CD14-positive monocyte (primary cell): ENCODE data around the gene DCP1B. TPM values are rescaled to one million over a fixed set of nuclear protein-coding genes. Genes with fewer than 3 reads are reported as not detected.

Experiments used
- DNase-seq, 3 donors: peaks; one replicate each; pipeline ENCODE4 v3.0.0-alpha.2; 2011 to 2022
- H2AFZ ChIP-seq: 2 replicates; pipeline ENCODE4 v1.6.0; 2012; ENCODE audit warnings: mild to moderate bottlenecking, low read depth, low read length, inconsistent platforms; ENCODE audit not compliant: insufficient read depth, poor library complexity, severe bottlenecking
- H3K27ac ChIP-seq, 2 donors: 1 replicate in 1 of 2; 2 replicates in 1 of 2; pipeline ENCODE4 v1.5.1; 2012 to 2013; ENCODE audit warnings: low read length in 2 of 2, control low read depth in 1 of 2, inconsistent platforms in 1 of 2, low read depth in 1 of 2, mild to moderate bottlenecking in 1 of 2
- H3K27me3 ChIP-seq, 2 donors: one replicate each; pipeline versions ENCODE4 v1.6.0 to v1.6.1; 2011 to 2013; ENCODE audit warnings: low read length in 2 of 2; ENCODE audit not compliant: control insufficient read depth in 2 of 2, insufficient read depth in 2 of 2
- H3K36me3 ChIP-seq, 2 donors: replicated peaks in 1 of 2; 1 replicate in 1 of 2; 2 replicates in 1 of 2; pipeline versions ENCODE4 v1.5.1 to v1.6.1; 2012 to 2013; ENCODE audit warnings: low read length in 2 of 2, control low read depth in 1 of 2, inconsistent platforms in 1 of 2, mild to moderate bottlenecking in 1 of 2; ENCODE audit not compliant: insufficient read depth in 2 of 2, control insufficient read depth in 1 of 2
- H3K4me1 ChIP-seq, 2 donors: 1 replicate in 1 of 2; 2 replicates in 1 of 2; pipeline versions ENCODE4 v1.5.1 to v1.6.1; 2012 to 2013; ENCODE audit warnings: low read length in 2 of 2, control low read depth in 1 of 2, inconsistent platforms in 1 of 2, mild to moderate bottlenecking in 1 of 2, moderate library complexity in 1 of 2; ENCODE audit not compliant: insufficient read depth in 2 of 2, control insufficient read depth in 1 of 2
- H3K4me2 ChIP-seq: replicated peaks from 2 replicates; pipeline ENCODE3; 2012; ENCODE audit warnings: low read length, moderate library complexity, mild to moderate bottlenecking; ENCODE audit not compliant: poor library complexity, severe bottlenecking; ENCODE audit errors: extremely low read depth
- H3K4me3 ChIP-seq, 3 experiments: fragments of 200-600 bp in 1 of 3; sonication (generic) in 1 of 3; replicated peaks in 1 of 3; 1 replicate in 2 of 3; 2 replicates in 1 of 3; pipeline ENCODE4 v1.5.1; 2011 to 2013; ENCODE audit warnings: low read length in 3 of 3, mild to moderate bottlenecking in 3 of 3, control low read depth in 2 of 3, low read depth in 2 of 3, inconsistent platforms in 1 of 3, moderate library complexity in 1 of 3
- H3K79me2 ChIP-seq: 2 replicates; pipeline ENCODE4 v1.6.0; 2012; ENCODE audit warnings: mild to moderate bottlenecking, control low read depth, inconsistent platforms, low read length, moderate library complexity; ENCODE audit not compliant: insufficient read depth
- H3K9ac ChIP-seq: 2 replicates; pipeline ENCODE4 v1.6.0; 2017; ENCODE audit warnings: low read length, mild to moderate bottlenecking; ENCODE audit not compliant: insufficient read depth, poor library complexity, severe bottlenecking
- H3K9me3 ChIP-seq, 2 donors: replicated peaks in 1 of 2; 1 replicate in 1 of 2; 2 replicates in 1 of 2; pipeline versions ENCODE4 v1.5.1 to v1.6.1; 2012 to 2013; ENCODE audit warnings: low read length in 2 of 2, control low read depth in 1 of 2; ENCODE audit not compliant: control insufficient read depth in 1 of 2, insufficient read depth in 1 of 2
- H4K20me1 ChIP-seq: 2 replicates; pipeline ENCODE4 v1.6.0; 2012; ENCODE audit warnings: mild to moderate bottlenecking, low read length, control low read depth, moderate library complexity; ENCODE audit not compliant: insufficient read depth
- H3K27ac Mint-ChIP-seq, 7 donors: one replicate each; pipeline ENCODE4 v1.8.0; 2020; ENCODE audit warnings: mild to moderate bottlenecking in 7 of 7, mixed read lengths in 7 of 7, moderate library complexity in 6 of 7, inconsistent platforms in 2 of 7
- H3K27me3 Mint-ChIP-seq, 3 donors: one replicate each; pipeline ENCODE4 v1.8.0; 2021 to 2022; ENCODE audit warnings: low read depth in 3 of 3, mild to moderate bottlenecking in 3 of 3, mixed read lengths in 3 of 3, moderate library complexity in 3 of 3, inconsistent platforms in 1 of 3
- H3K36me3 Mint-ChIP-seq, 2 donors: one replicate each; pipeline ENCODE4 v1.8.0; 2020; ENCODE audit warnings: mixed read lengths in 2 of 2, inconsistent platforms in 1 of 2, mild to moderate bottlenecking in 1 of 2
- H3K4me1 Mint-ChIP-seq: one replicate; pipeline ENCODE4 v1.8.0; 2020; ENCODE audit warnings: mild to moderate bottlenecking, mixed read lengths
- H3K4me3 Mint-ChIP-seq, 2 donors: one replicate each; pipeline ENCODE4 v1.8.0; 2020; ENCODE audit warnings: mild to moderate bottlenecking in 2 of 2, mixed read lengths in 2 of 2, moderate library complexity in 1 of 2
- H3K9me3 Mint-ChIP-seq, 7 donors: one replicate each; pipeline ENCODE4 v1.8.0; 2020 to 2022; ENCODE audit warnings: mixed read lengths in 7 of 7, mild to moderate bottlenecking in 6 of 7, moderate library complexity in 6 of 7, inconsistent platforms in 2 of 7
- CTCF ChIP-seq: fragments of 200-600 bp; IDR thresholded peaks from one replicate; pipeline ENCODE4 v1.8.0; 2022; ENCODE audit warnings: antibody characterized with exemption, mild to moderate bottlenecking
- WGBS: methylation state at CpG from one replicate; pipeline ENCODE4 v1.1.5; 2013; ENCODE audit warnings: missing lambda C conversion rate; ENCODE audit not compliant: insufficient coverage; 5-methylcytosine and 5-hydroxymethylcytosine counted together
- intact Hi-C, 2 donors: fragments of 100-400 bp; cut with micrococcal nuclease; formaldehyde crosslinking; loops; one replicate each; pipeline versions ENCODE4 v1.15.0 to v1.15.1; 2023
- polyA plus RNA-seq, 3 donors: library from polyadenylated mRNA; depleted of rRNA in 1 of 3; unstranded in 2 of 3; stranded (reverse) in 1 of 3; fragments of 300-500 nt in 2 of 3; fragments of >200 nt in 1 of 3; fragmentation: Illumina TruSeq in 2 of 3; gene quantifications; 1 replicate in 2 of 3; 2 replicates in 1 of 3; pipeline ENCODE4 v1.2.3, GENCODE V29; 2012 to 2021

The DCP1B gene
- polyA plus RNA-seq, 3 donors, result 3.6 to 5.1 (median 4.9) TPM

GRCh38 chr12:1933342-1934051 lies 70.8 kb downstream of the DCP1B start:
- H3K4me1 Mint-ChIP-seq, result peaks cover 26% of the 10 kb centered on the region
- peaks cover 0 to 16% of the 10 kb centered on the region in 2 donors for H3K36me3 ChIP-seq
- H3K27me3 Mint-ChIP-seq, result peaks cover 0 to 6% (median 4%) of the 10 kb centered on the region in 3 donors
- peaks cover 0 to 4% (median 0%) of the 10 kb centered on the region in 7 donors for H3K9me3 Mint-ChIP-seq
- WGBS, result 92% methylated on average over 10 of the region's 16 CpGs
- H3K27me3 ChIP-seq, result no peaks in the 10 kb centered on the region
- intact Hi-C loops, result no loop called here
- H3K27ac Mint-ChIP-seq, result peak overlapping the region in 1 of 7 donors; percentile 47
- no peak overlapping the region for H3K4me2 ChIP-seq
- no peaks in the 10 kb centered on the region for H3K79me2 ChIP-seq
- H4K20me1 ChIP-seq, result no peaks in the 10 kb centered on the region
- H3K9ac ChIP-seq, result no peak overlapping the region
- peaks cover 9 to 11% of the 10 kb centered on the region in 2 donors for H3K36me3 Mint-ChIP-seq
- H3K4me3 ChIP-seq, result no peak overlapping the region
- peak in 1 of 3 donors; percentile 1 for DNase-seq
- TF ChIP-seq CTCF, result no peak
- no peaks in the 10 kb centered on the region for H3K9me3 ChIP-seq
- H3K27ac ChIP-seq, result no peak overlapping the region
- H3K4me3 Mint-ChIP-seq, result no peak overlapping the region
- peaks cover 15 to 27% of the 10 kb centered on the region in 2 donors for H3K4me1 ChIP-seq
- no peak overlapping the region for H2AFZ ChIP-seq

GRCh38 chr12:1932264-1932777 lies 71.9 kb downstream of the DCP1B start:
- H3K4me3 ChIP-seq, result no peak overlapping the region
- intact Hi-C loops, result no loop called here
- H3K4me1 Mint-ChIP-seq, result peaks cover 26% of the 10 kb centered on the region
- H3K9ac ChIP-seq, result no peak overlapping the region
- H3K36me3 ChIP-seq, result peaks cover 0 to 4% of the 10 kb centered on the region in 2 donors
- peaks cover 0 to 12% (median 6%) of the 10 kb centered on the region in 3 donors for H3K27me3 Mint-ChIP-seq
- H3K4me2 ChIP-seq, result no peak overlapping the region
- peak in 1 of 3 donors; percentile 1 for DNase-seq
- H3K27me3 ChIP-seq, result no peaks in the 10 kb centered on the region
- H3K36me3 Mint-ChIP-seq, result peaks cover 2 to 3% of the 10 kb centered on the region in 2 donors
- H3K27ac ChIP-seq, result no peak overlapping the region
- H3K27ac Mint-ChIP-seq, result peak overlapping the region in 3 of 7 donors; percentile 34 to 43 (median 36)
- peaks cover 0 to 4% (median 0%) of the 10 kb centered on the region in 7 donors for H3K9me3 Mint-ChIP-seq
- H2AFZ ChIP-seq, result peak overlapping the region; percentile 32
- TF ChIP-seq CTCF, result no peak
- 17% methylated on average over 16 of the region's 16 CpGs for WGBS
- peak overlapping the region in 1 of 2 donors; percentile 66 for H3K4me3 Mint-ChIP-seq
- peaks cover 15 to 27% of the 10 kb centered on the region in 2 donors for H3K4me1 ChIP-seq
- H4K20me1 ChIP-seq, result no peaks in the 10 kb centered on the region
- H3K79me2 ChIP-seq, result no peaks in the 10 kb centered on the region
- no peaks in the 10 kb centered on the region for H3K9me3 ChIP-seq
